BE2C (cell line): ENCODE results near the gene ANKRD34C. TPM values are rescaled to one million over a fixed set of nuclear protein-coding genes. Genes with fewer than 3 reads are reported as not detected.

ENCODE experiments used
- DNase-seq: peaks from one replicate; pipeline ENCODE4 v3.0.0-alpha.2; 2020
- H3K27me3 ChIP-seq: fragments of 250-450 bp; sonication (Bioruptor Pico); 2 replicates; pipeline ENCODE4 v1.5.1; 2020; ENCODE audit warnings: mild to moderate bottlenecking
- H3K36me3 ChIP-seq: fragments of 250-450 bp; sonication (Bioruptor Pico); 2 replicates; pipeline ENCODE4 v1.5.1; 2020; ENCODE audit warnings: mild to moderate bottlenecking
- H3K4me1 ChIP-seq: fragments of 250-450 bp; sonication (Bioruptor Pico); 2 replicates; pipeline ENCODE4 v1.5.1; 2020
- H3K4me3 ChIP-seq: 2 replicates; pipeline ENCODE4 v1.5.1; 2011; ENCODE audit warnings: low read depth, low read length
- H3K9me3 ChIP-seq: fragments of 250-450 bp; sonication (Bioruptor Pico); 2 replicates; pipeline ENCODE4 v1.5.1; 2020
- CTCF ChIP-seq: IDR thresholded peaks from 2 replicates; pipeline ENCODE4 v1.5.1; 2012; ENCODE audit warnings: mild to moderate bottlenecking, low read depth, low read length
- polyA plus RNA-seq: library from polyadenylated mRNA; unstranded; fragments of >200 nt; gene quantifications from one replicate; pipeline ENCODE4 v1.2.1, GENCODE V29; 2012; ENCODE audit warnings: low read depth, missing spikeins; ENCODE audit not compliant: insufficient read length, insufficient read depth

Gene ANKRD34C
- not detected for polyA plus RNA-seq

GRCh38 chr15:79282371-79283251 is at the start of gene ANKRD34C:
Gene ANKRD34C, plus strand, starts transcription at chr15:79282722. Its CDS starts 10,563 bp downstream, at chr15:79293285.
- H3K27me3 ChIP-seq: peaks cover 67% of the 10 kb centered on the region

GRCh38 chr15:79233236-79233635 is 49.3 kb upstream of the ANKRD34C start:
- no peak overlapping the region for H3K4me3 ChIP-seq
- no peaks in the 10 kb centered on the region for H3K4me1 ChIP-seq
- no peak for TF ChIP-seq CTCF
- DNase-seq: no peak
- H3K9me3 ChIP-seq: no peaks in the 10 kb centered on the region
- H3K36me3 ChIP-seq: no peaks in the 10 kb centered on the region
- peaks cover 7% of the 10 kb centered on the region; the same call in 1 of the 2 replicates for H3K27me3 ChIP-seq

More at GRCh38 chr15:79282371-79283251, at the start of gene ANKRD34C:
- no peaks in the 10 kb centered on the region for H3K4me1 ChIP-seq
- H3K4me3 ChIP-seq: peak within 1 kb of the TSS; percentile 17; the same call in 1 of the 2 replicates
- no peaks in the 10 kb centered on the region for H3K36me3 ChIP-seq
- TF ChIP-seq CTCF: no peak
- peak; percentile 47 for DNase-seq
- H3K9me3 ChIP-seq: no peaks in the 10 kb centered on the region

- no peak for TF ChIP-seq CTCF
- no peaks in the 10 kb centered on the region; the same call in 1 of the 2 replicates for H3K4me1 ChIP-seq
- H3K4me3 ChIP-seq: no peak overlapping the region
- no peaks in the 10 kb centered on the region for H3K9me3 ChIP-seq
- H3K27me3 ChIP-seq: no peaks in the 10 kb centered on the region
- H3K36me3 ChIP-seq: no peaks in the 10 kb centered on the region
- no peak for DNase-seq
These were observed 42.5 kb upstream of the ANKRD34C start for GRCh38 chr15:79240036-79240435.

GRCh38 chr15:79243723-79244122 is 38.8 kb upstream of the ANKRD34C start:
- no peak for DNase-seq
- no peaks in the 10 kb centered on the region for H3K36me3 ChIP-seq
- H3K4me1 ChIP-seq: no peaks in the 10 kb centered on the region; the same call in 1 of the 2 replicates
- H3K27me3 ChIP-seq: no peaks in the 10 kb centered on the region
- H3K4me3 ChIP-seq: no peak overlapping the region
- no peaks in the 10 kb centered on the region for H3K9me3 ChIP-seq
- no peak for TF ChIP-seq CTCF

- Histone ChIP-seq H3K9me3 (no peaks in the 10 kb centered on the region), H3K36me3 (no peaks in the 10 kb centered on the region), H3K27me3 (no peaks in the 10 kb centered on the region), H3K4me1 (no peaks in the 10 kb centered on the region), H3K4me3 (no peak overlapping the region)
- no peak for DNase-seq
- TF ChIP-seq CTCF: no peak
These were observed 37.6 kb upstream of the ANKRD34C start for GRCh38 chr15:79244876-79245275.

- no peak overlapping the region for H3K4me3 ChIP-seq
- no peaks in the 10 kb centered on the region for H3K36me3 ChIP-seq
- H3K4me1 ChIP-seq: no peaks in the 10 kb centered on the region
- DNase-seq: no peak
- no peak for TF ChIP-seq CTCF
- H3K27me3 ChIP-seq: peaks cover 5% of the 10 kb centered on the region; the same call in 1 of the 2 replicates
- no peaks in the 10 kb centered on the region for H3K9me3 ChIP-seq
These were observed 34.3 kb upstream of the ANKRD34C start for GRCh38 chr15:79248183-79248582.
